Prostate gland (tissue), 2 donors: ENCODE measurements around the gene KLHL3.

Experiments
- CTCF ChIP-seq, 4 experiments: fragments of 200-600 bp in 2 of 4; fragments of 450-650 bp in 2 of 4; sonication (generic) in 2 of 4; IDR thresholded peaks; 1 replicate in 3 of 4; 2 replicates in 1 of 4; pipeline ENCODE4 v1.5.1; 2016 to 2019; ENCODE audit warnings: antibody characterized with exemption in 4 of 4, mild to moderate bottlenecking in 2 of 4, moderate library complexity in 2 of 4
- POLR2A ChIP-seq: fragments of 450-650 bp; IDR thresholded peaks from one replicate; pipeline ENCODE4 v1.6.1; 2016; ENCODE audit warnings: antibody characterized with exemption, mild to moderate bottlenecking
- POLR2AphosphoS5 ChIP-seq: sonication (generic); formaldehyde crosslinking; IDR thresholded peaks from one replicate; pipeline ENCODE4 v1.6.1; 2017; ENCODE audit warnings: antibody characterized with exemption

GRCh38 chr5:137665678-137666460, 70.0 kb downstream of the KLHL3 start:
- no peak for TF ChIP-seq CTCF (IDR thresholded peaks at IDR 0.05)
- TF ChIP-seq POLR2A: no peak
- TF ChIP-seq POLR2AphosphoS5: no peak
